Epithelial cell of esophagus (primary cell): Measurements from ENCODE around the gene SRSF10.
"Not testable (repeated sequence)": the region's sequence is repeated elsewhere in the genome, so short reads cannot be mapped to it uniquely, and the experiment has no call there.

Experiments used
- DNase-seq: peaks from one replicate; pipeline ENCODE4 v3.0.0; 2010; ENCODE audit warnings: low read depth
- H3K4me3 ChIP-seq: 2 replicates; pipeline ENCODE4 v1.5.1; 2011; ENCODE audit warnings: mild to moderate bottlenecking, low read length, control low read depth
- CTCF ChIP-seq: IDR thresholded peaks from 2 replicates; pipeline ENCODE4 v1.5.1; 2011; ENCODE audit warnings: low read depth, mild to moderate bottlenecking, low read length, control low read depth, inconsistent platforms; ENCODE audit not compliant: insufficient read depth; ENCODE audit errors: missing control alignments

Gene SRSF10

GRCh38 chr1:23995431-23995837, 15.3 kb upstream of the SRSF10 start:
- H3K4me3 ChIP-seq: no peak overlapping the region
- no peak for DNase-seq

GRCh38 chr1:23992011-23992410, 11.9 kb upstream of the SRSF10 start:
- not testable (repeated sequence) for H3K4me3 ChIP-seq, DNase-seq

More at GRCh38 chr1:23995431-23995837, 15.3 kb upstream of the SRSF10 start:
- no peak for TF ChIP-seq CTCF

GRCh38 chr1:23989263-23989662, 9.1 kb upstream of the SRSF10 start:
- no peak overlapping the region for H3K4me3 ChIP-seq
- DNase-seq: no peak
- TF ChIP-seq CTCF: no peak

GRCh38 chr1:23987038-23987437, 6.9 kb upstream of the SRSF10 start:
- not testable (repeated sequence) for H3K4me3 ChIP-seq, DNase-seq

GRCh38 chr1:23984417-23985186, 4.5 kb upstream of the SRSF10 start:
- peak; percentile 67 for DNase-seq
- no peak overlapping the region for H3K4me3 ChIP-seq
- no peak for TF ChIP-seq CTCF

- peak overlapping the region; percentile 79 for H3K4me3 ChIP-seq
- peak; percentile 80 for DNase-seq
- TF ChIP-seq CTCF: no peak
Measured at GRCh38 chr1:23980728-23981070, 572 bp upstream of the SRSF10 start.

GRCh38 chr1:23979387-23979880, 693 bp downstream of the SRSF10 start:
- no peak for DNase-seq
- H3K4me3 ChIP-seq: peak overlapping the region; percentile 79
- TF ChIP-seq CTCF: no peak

- TF ChIP-seq CTCF: no peak
- no peak for DNase-seq
- H3K4me3 ChIP-seq: peak overlapping the region; percentile 79
Measured at GRCh38 chr1:23978805-23979204, 1.3 kb downstream of the SRSF10 start.
